Activated naive CD4-positive, alpha-beta T cell treated with anti-CD3 and anti-CD28 coated beads for 36 hours (primary cell): ENCODE measurements around the gene GABRB1. TPM values are rescaled to one million over a fixed set of nuclear protein-coding genes. Genes with fewer than 3 reads are reported as not detected.

Experiments
- CTCF ChIA-PET: fragments of 350-600 bp; sonication (Branson Sonifier 250); formaldehyde crosslinking; loops from one replicate; lab custom pipeline; 2021; ENCODE audit warnings: antibody characterized with exemption; lab: Charles Lee
- DNase-seq: peaks from one replicate; pipeline ENCODE4 v3.0.0-alpha.2; 2020
- H3K27ac Mint-ChIP-seq: one replicate; pipeline ENCODE4 v1.8.0; 2021; ENCODE audit warnings: mild to moderate bottlenecking, mixed read lengths
- H3K27me3 Mint-ChIP-seq: one replicate; pipeline ENCODE4 v1.8.0; 2021; ENCODE audit warnings: low read depth, mixed read lengths
- H3K36me3 Mint-ChIP-seq: one replicate; pipeline ENCODE4 v1.8.0; 2021; ENCODE audit warnings: low read depth, mixed read lengths
- H3K4me1 Mint-ChIP-seq: one replicate; pipeline ENCODE4 v1.8.0; 2021; ENCODE audit warnings: low read depth, mixed read lengths
- H3K4me3 Mint-ChIP-seq: one replicate; pipeline ENCODE4 v1.8.0; 2021; ENCODE audit warnings: mild to moderate bottlenecking, moderate library complexity, mixed read lengths
- H3K9me3 Mint-ChIP-seq: one replicate; pipeline ENCODE4 v1.8.0; 2021; ENCODE audit warnings: mixed read lengths
- intact Hi-C: fragments of 100-400 bp; cut with micrococcal nuclease; formaldehyde crosslinking; loops from one replicate; pipeline ENCODE4 v1.15.1; 2023
- total RNA-seq, 2 experiments: library from RNA; stranded (reverse); gene quantifications; one replicate each; pipeline ENCODE4 v1.2.3, GENCODE V29; 2021

GABRB1 gene
- total RNA-seq, 2 experiments from 2014 or later: not detected

DNA sequence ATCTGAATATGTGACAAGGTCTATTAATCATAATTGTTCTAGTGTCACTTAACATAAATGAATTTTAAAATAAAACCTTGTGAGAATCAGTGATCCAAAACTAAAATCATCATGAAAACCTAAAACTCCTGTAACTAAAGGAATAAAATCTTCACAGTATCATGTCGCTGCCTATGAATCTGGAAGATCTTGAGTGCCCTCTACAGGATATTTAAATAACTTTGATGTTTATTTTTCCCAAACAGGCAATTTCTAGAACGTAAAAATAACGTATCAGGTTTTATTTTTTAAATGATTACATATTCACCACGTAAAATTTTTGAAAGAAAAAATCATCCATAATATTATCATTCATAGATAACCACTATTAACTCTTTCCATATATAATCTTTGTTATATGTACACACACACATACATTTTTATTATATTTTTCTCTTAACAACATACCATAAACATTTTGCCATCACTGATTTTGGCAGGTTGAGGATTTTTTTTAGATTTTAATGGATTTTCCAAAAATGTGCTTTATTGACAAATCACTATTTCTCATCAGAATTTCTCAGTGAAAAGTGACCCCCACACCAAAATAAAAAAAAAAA, 352.6 kb downstream of the GABRB1 start:
- no peaks in the 10 kb centered on the region for H3K36me3 Mint-ChIP-seq
- H3K27me3 Mint-ChIP-seq: peaks cover 14% of the 10 kb centered on the region
- intact Hi-C loops: loop anchor here (1.0 to 2.0 kb wide), 5 partner anchors 262 to 1055 kb away; no protein-coding TSS in a partner anchor
- H3K27ac Mint-ChIP-seq: no peak overlapping the region
- no peak for DNase-seq
- CTCF ChIA-PET: interaction anchor here (0.6 to 1.5 kb wide), 18 partner anchors 9 to 574 kb away, joined by 3 to 8 read pairs (median 4); no protein-coding TSS in a partner anchor
- no peak overlapping the region for H3K4me3 Mint-ChIP-seq
- no peaks in the 10 kb centered on the region for H3K9me3 Mint-ChIP-seq
- no peaks in the 10 kb centered on the region for H3K4me1 Mint-ChIP-seq

DNA sequence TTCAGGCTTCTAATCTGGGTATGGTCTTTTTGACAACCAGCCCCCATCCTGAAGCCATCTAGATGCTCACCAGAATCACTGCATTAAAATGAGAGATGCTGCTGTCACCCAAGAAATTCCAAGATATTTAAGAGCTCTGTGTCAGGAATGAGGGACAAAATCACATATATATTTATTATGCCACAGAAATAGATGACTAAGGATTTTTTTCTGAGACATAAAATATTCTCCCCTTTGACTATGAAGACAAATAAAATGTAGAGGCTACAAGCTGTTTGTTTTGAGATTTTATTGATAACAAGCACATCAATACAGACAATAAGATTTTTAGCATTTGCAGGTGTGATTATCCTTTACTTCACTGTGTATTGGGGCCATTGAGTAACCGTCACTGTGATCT, 354.8 kb downstream of the GABRB1 start:
- Mint-ChIP-seq H3K36me3 (no peaks in the 10 kb centered on the region), H3K4me3 (no peak overlapping the region), H3K9me3 (no peaks in the 10 kb centered on the region), H3K4me1 (no peaks in the 10 kb centered on the region), H3K27ac (no peak overlapping the region), H3K27me3 (peaks cover 14% of the 10 kb centered on the region)
- CTCF ChIA-PET: interaction anchor here (0.9 kb wide), 1 partner anchor 177 kb away, joined by 3 read pairs; no protein-coding TSS in a partner anchor
- intact Hi-C loops: loop anchor here (5.0 kb wide), 1 partner anchor 176 kb away; no protein-coding TSS in a partner anchor
- DNase-seq: no peak

DNA sequence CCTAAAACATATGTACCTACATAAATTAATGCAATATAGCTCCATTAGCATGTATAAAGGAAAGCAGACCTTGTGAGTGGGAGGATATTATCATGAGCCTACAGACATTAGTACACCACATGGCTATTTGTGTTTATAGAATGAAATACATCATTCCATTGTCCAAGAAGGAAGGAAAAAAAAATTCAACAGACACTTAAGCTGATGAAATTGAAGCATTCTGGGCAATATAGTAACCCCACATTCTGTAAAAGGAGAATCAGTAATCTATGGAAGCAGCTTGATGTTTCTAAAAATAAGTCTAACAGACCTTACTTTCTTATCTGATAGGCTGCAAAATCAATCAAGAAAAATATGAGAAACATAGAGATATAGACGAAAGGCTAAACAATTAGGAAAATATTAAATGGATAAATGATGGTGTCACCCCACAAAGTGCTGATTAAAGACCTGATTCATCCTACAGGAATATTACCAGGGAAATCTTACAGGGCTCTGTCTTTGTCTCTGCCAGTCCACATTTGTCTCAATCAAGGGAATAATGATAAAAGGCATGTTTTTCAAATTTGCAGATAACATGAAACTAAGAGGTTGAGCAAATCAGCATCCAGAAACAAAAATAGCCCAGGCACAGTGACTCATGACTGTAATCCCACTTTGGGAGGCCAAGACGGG, 355.3 kb downstream of the GABRB1 start:
- DNase-seq: no peak
- CTCF ChIA-PET: no interaction called here
- no peaks in the 10 kb centered on the region for H3K4me1 Mint-ChIP-seq

DNA sequence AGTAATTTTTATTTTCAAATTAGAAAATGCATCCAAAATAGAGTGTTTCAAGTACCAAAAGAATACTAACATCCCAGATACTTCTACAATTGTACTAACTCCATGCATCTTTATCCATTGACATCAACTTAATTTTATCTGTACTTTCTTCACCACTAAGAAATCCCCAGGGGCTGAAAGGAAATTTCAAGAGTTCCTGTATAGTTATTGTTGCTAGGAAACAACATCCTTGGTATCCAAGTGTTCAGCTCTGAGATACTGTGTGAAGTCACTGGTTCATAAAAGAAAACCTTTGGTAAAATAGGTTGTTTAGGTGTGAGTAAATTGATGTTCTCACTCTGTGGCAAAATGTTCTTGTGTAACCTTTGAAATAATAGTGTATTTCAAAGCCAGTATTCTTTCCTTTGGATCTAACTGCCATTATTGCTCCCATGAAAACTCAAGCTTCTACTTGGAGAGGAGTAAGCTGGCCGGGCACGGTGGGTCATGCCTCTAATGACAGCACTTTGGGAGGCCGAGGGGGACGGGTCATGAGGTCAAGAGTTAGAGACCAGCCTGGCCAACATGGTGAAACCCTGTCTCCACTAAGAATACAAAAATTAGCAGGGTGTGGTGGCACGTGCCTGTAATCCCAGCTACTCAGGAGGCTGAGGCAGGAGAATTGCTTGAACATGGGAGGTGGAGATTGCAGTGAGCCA, 359.2 kb downstream of the GABRB1 start:
- Mint-ChIP-seq H3K36me3 (no peaks in the 10 kb centered on the region), H3K4me3 (no peak overlapping the region), H3K9me3 (no peaks in the 10 kb centered on the region), H3K27me3 (peaks cover 10% of the 10 kb centered on the region), H3K27ac (no peak overlapping the region), H3K4me1 (no peaks in the 10 kb centered on the region)
- CTCF ChIA-PET: interaction anchor here (2.2 kb wide), 1 partner anchor 173 kb away, joined by 5 read pairs; no protein-coding TSS in a partner anchor
- DNase-seq: no peak
- intact Hi-C loops: no loop called here

More for the DNA sequence above, 355.3 kb downstream of the GABRB1 start:
- no peaks in the 10 kb centered on the region for H3K9me3 Mint-ChIP-seq
- no peaks in the 10 kb centered on the region for H3K36me3 Mint-ChIP-seq
- H3K4me3 Mint-ChIP-seq: no peak overlapping the region
- H3K27ac Mint-ChIP-seq: no peak overlapping the region
- intact Hi-C loops: loop anchor here (5.0 kb wide), 1 partner anchor 176 kb away; no protein-coding TSS in a partner anchor
- peaks cover 14% of the 10 kb centered on the region for H3K27me3 Mint-ChIP-seq

DNA sequence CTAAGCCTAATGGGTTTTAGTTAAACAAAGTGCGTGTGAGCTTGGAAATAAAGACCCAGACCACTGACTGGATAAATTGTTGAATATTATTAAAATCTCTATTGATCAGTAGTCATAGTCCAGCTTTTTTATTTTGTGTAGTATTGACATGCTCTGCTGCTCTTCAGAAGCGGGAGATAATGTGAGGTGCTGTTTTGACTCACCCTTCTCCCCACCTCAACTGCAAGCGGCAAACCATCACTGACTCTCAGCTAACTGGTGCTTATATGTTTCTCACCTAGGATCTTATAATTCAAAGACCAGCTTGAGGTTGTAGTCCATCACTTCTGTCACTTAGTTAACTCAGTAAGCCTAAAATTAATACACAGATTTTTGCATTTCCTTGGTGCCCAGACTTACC, 359.9 kb downstream of the GABRB1 start:
- H3K36me3 Mint-ChIP-seq: no peaks in the 10 kb centered on the region
- no peak overlapping the region for H3K4me3 Mint-ChIP-seq
- DNase-seq: no peak
- peaks cover 9% of the 10 kb centered on the region for H3K27me3 Mint-ChIP-seq
- H3K9me3 Mint-ChIP-seq: no peaks in the 10 kb centered on the region
- intact Hi-C loops: no loop called here
- CTCF ChIA-PET: interaction anchor here (2.2 kb wide), 1 partner anchor 172 kb away, joined by 5 read pairs; no protein-coding TSS in a partner anchor
- no peak overlapping the region for H3K27ac Mint-ChIP-seq
- H3K4me1 Mint-ChIP-seq: no peaks in the 10 kb centered on the region

DNA sequence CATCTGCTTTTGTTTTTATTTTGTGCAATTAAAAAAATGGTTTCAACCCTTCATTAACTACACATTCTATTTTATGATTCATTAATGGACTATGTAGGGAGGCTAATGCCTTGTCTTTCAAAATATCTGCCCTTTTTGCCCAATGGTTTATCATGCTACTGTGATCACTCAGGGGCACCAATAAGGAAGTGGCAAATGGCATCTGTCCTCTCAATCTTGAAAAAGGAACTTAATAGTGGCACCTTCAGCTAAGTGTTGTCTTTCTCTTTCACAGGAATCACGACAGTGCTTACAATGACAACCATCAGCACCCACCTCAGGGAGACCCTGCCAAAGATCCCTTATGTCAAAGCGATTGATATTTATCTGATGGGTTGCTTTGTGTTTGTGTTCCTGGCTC, 375.0 kb downstream of the GABRB1 start:
- no peak for DNase-seq
- CTCF ChIA-PET: no interaction called here
- H3K27ac Mint-ChIP-seq: no peak overlapping the region
- H3K36me3 Mint-ChIP-seq: no peaks in the 10 kb centered on the region
- intact Hi-C loops: no loop called here
- no peak overlapping the region for H3K4me3 Mint-ChIP-seq
- no peaks in the 10 kb centered on the region for H3K4me1 Mint-ChIP-seq
- H3K27me3 Mint-ChIP-seq: peaks cover 6% of the 10 kb centered on the region
- no peaks in the 10 kb centered on the region for H3K9me3 Mint-ChIP-seq

DNA sequence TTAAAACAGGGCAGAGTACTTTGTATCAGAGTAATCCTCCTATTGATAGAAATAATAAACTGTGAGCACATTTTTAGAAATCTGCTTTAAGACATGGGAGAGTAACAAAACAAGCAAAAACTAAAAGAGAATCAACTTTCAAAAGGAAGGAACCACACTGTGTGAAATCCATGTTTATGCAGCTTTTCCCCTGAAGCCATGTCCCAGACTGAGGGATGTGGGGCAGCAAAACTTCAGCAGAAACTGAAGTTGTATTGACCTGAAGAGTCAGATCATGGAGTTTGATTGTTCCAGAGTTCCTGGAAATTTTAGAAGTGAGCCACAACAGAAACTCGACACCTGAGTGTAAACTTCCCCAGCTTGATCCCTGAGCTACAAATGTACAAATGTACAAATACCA, 378.9 kb downstream of the GABRB1 start:
- H3K27ac Mint-ChIP-seq: no peak overlapping the region
- CTCF ChIA-PET: no interaction called here
- H3K9me3 Mint-ChIP-seq: no peaks in the 10 kb centered on the region
- no peaks in the 10 kb centered on the region for H3K36me3 Mint-ChIP-seq
- DNase-seq: no peak
- intact Hi-C loops: no loop called here
- H3K4me3 Mint-ChIP-seq: no peak overlapping the region
- peaks cover 3% of the 10 kb centered on the region for H3K27me3 Mint-ChIP-seq
- H3K4me1 Mint-ChIP-seq: no peaks in the 10 kb centered on the region

DNA sequence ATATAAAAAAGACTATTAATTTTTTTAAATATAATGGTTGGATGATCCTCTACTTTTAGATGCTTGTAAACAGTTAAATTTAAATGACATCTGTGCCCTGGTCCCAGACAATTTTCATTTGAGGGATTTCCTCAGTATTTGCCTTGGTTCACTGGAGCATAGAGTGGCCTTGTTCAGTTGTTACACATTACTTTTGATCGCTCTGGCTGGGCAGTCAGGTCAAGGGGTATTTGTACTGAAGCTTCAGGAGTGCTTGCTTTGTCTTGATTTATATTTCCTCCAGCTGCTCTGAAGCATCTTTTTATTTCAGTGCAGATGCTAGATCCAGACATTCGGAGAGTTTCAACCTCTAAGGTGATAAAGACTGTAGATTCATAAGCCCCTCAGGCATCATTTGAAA, 382.2 kb downstream of the GABRB1 start:
- no peak for DNase-seq
- no peaks in the 10 kb centered on the region for H3K27me3 Mint-ChIP-seq
- no peaks in the 10 kb centered on the region for H3K9me3 Mint-ChIP-seq
- no peaks in the 10 kb centered on the region for H3K4me1 Mint-ChIP-seq
- CTCF ChIA-PET: no interaction called here
- intact Hi-C loops: no loop called here
- H3K4me3 Mint-ChIP-seq: no peak overlapping the region
- no peak overlapping the region for H3K27ac Mint-ChIP-seq
- H3K36me3 Mint-ChIP-seq: no peaks in the 10 kb centered on the region

DNA sequence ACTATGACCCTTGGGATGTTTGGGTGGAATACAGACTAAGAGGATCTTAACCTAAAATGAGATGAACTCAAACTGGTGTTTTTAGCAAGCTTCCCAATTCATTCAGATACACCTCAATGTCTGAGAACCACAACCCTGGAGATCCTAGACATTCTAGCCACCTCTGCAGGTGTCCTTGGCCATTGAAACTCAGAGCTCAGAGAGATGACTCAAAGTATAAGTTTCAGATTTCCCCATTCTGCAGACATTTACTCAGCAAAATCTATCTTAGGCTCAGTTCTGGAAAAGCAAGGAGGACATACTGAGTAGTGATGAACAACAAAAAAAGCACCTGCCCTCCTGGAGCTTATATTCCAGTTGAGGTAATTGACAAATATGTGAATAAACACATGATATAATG, 384.4 kb downstream of the GABRB1 start:
- no peak for DNase-seq
- H3K4me1 Mint-ChIP-seq: no peaks in the 10 kb centered on the region
- no peaks in the 10 kb centered on the region for H3K9me3 Mint-ChIP-seq
- CTCF ChIA-PET: no interaction called here
- H3K27ac Mint-ChIP-seq: no peak overlapping the region
- H3K4me3 Mint-ChIP-seq: no peak overlapping the region
- H3K36me3 Mint-ChIP-seq: no peaks in the 10 kb centered on the region
- intact Hi-C loops: no loop called here
- H3K27me3 Mint-ChIP-seq: no peaks in the 10 kb centered on the region

DNA sequence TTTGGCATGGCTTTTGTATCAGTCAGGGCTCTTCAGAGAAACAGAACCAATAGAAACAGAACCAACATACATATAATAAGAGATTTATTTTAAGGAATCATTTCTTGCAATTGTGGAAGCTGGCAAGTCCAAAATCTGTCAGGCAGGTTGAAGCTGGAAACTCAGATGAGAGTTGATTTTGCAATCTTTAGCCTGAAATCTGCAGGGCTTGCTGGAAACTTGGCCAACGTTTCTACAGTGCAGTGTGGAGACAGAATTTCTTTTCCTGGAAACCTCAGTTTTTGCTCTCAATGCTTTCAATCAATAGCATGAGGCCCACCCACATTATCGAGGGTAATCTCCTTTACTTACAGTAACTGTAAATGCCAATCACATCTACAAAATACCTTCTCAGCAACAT, 386.8 kb downstream of the GABRB1 start:
- Mint-ChIP-seq H3K4me1 (no peaks in the 10 kb centered on the region), H3K9me3 (no peaks in the 10 kb centered on the region), H3K27ac (no peak overlapping the region), H3K36me3 (no peaks in the 10 kb centered on the region), H3K27me3 (no peaks in the 10 kb centered on the region), H3K4me3 (no peak overlapping the region)
- CTCF ChIA-PET: no interaction called here
- intact Hi-C loops: no loop called here
- DNase-seq: no peak

DNA sequence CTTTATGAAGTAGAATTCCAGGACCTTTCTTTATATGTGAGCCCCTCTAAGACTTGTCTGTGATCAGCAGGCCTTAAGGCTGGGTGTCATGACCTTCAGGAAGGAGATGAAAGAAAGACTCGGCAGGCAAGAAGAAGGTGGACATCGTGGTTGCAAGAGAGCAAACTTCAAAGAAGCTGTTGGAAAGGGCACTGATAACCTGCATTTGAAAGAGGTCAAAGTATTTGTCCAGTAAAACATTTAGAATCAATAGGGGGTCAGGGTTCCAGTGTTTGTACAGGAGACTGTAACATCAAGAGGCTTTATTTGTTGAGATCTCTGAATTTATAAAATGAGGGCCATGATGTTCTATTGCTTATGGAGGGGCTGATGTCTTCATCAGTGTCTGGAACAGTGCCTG, 387.9 kb downstream of the GABRB1 start:
- no peaks in the 10 kb centered on the region for H3K27me3 Mint-ChIP-seq

DNA sequence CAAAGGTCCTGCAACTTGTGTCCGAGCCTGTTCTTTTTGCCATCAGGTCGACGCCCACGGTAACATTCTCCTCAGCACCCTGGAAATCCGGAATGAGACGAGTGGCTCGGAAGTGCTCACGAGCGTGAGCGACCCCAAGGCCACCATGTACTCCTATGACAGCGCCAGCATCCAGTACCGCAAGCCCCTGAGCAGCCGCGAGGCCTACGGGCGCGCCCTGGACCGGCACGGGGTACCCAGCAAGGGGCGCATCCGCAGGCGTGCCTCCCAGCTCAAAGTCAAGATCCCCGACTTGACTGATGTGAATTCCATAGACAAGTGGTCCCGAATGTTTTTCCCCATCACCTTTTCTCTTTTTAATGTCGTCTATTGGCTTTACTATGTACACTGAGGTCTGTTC, 394.3 kb downstream of the GABRB1 start:
- H3K27ac Mint-ChIP-seq: no peak overlapping the region

More for the DNA sequence above, 387.9 kb downstream of the GABRB1 start:
- intact Hi-C loops: no loop called here
- Mint-ChIP-seq H3K9me3 (no peaks in the 10 kb centered on the region), H3K36me3 (no peaks in the 10 kb centered on the region), H3K27ac (no peak overlapping the region), H3K4me1 (no peaks in the 10 kb centered on the region), H3K4me3 (no peak overlapping the region)
- DNase-seq: no peak
- CTCF ChIA-PET: no interaction called here

More for the DNA sequence above, 394.3 kb downstream of the GABRB1 start:
- DNase-seq: no peak
- no peaks in the 10 kb centered on the region for H3K36me3 Mint-ChIP-seq
- peaks cover 2% of the 10 kb centered on the region for H3K27me3 Mint-ChIP-seq
- H3K4me3 Mint-ChIP-seq: no peak overlapping the region
- intact Hi-C loops: no loop called here
- H3K4me1 Mint-ChIP-seq: no peaks in the 10 kb centered on the region
- H3K9me3 Mint-ChIP-seq: no peaks in the 10 kb centered on the region
- CTCF ChIA-PET: no interaction called here
